Ovary (tissue), 3 donors: ENCODE results near the gene ATXN1.

Source experiments
- CTCF ChIP-seq, 3 donors: fragments of 450-650 bp in 2 of 3; fragments of 200-600 bp in 1 of 3; IDR thresholded peaks; one replicate each; pipeline versions ENCODE4 v1.5.1 to v1.8.0; 2016 to 2022; ENCODE audit warnings: antibody characterized with exemption in 3 of 3, mild to moderate bottlenecking in 1 of 3
- EP300 ChIP-seq: sonication (generic); formaldehyde crosslinking; IDR thresholded peaks from one replicate; pipeline ENCODE4 v1.6.1; 2017; ENCODE audit warnings: antibody characterized with exemption
- donor health status: DM: no; HTN: no; CAD: no.

- TF ChIP-seq CTCF (IDR thresholded peaks at IDR 0.05): peak; percentile 45 to 75 (median 65)
- no peak for TF ChIP-seq EP300
Measured at GRCh38 chr6:16770701-16771569, 9.7 kb upstream of the ATXN1 start.
